Stimulated activated CD8-positive, alpha-beta memory T cell treated with anti-CD3 and anti-CD28 coated beads, Interleukin-12 subunit alpha, Interleukin-12 subunit beta, amount 100 ng/mL, for 4 hours (primary cell): Measurements from ENCODE around the gene OSBPL6.

ENCODE experiments used
- DNase-seq: peaks from one replicate; pipeline ENCODE4 v3.0.0-alpha.2; 2020; ENCODE audit warnings: low read depth

The OSBPL6 gene

GRCh38 chr2:178238750-178239149 lies 44.4 kb downstream of the OSBPL6 start:
- no peak for DNase-seq

GRCh38 chr2:178241844-178242551 lies 47.7 kb downstream of the OSBPL6 start:
- DNase-seq: no peak

GRCh38 chr2:178242552-178242883 lies 48.2 kb downstream of the OSBPL6 start:
- DNase-seq: no peak

- DNase-seq: no peak
Measured at GRCh38 chr2:178243961-178244360, 49.6 kb downstream of the OSBPL6 start.

GRCh38 chr2:178244777-178245176 lies 50.5 kb downstream of the OSBPL6 start:
- DNase-seq: no peak

- no peak for DNase-seq
Measured at GRCh38 chr2:178246696-178247095, 52.4 kb downstream of the OSBPL6 start.

DNA sequence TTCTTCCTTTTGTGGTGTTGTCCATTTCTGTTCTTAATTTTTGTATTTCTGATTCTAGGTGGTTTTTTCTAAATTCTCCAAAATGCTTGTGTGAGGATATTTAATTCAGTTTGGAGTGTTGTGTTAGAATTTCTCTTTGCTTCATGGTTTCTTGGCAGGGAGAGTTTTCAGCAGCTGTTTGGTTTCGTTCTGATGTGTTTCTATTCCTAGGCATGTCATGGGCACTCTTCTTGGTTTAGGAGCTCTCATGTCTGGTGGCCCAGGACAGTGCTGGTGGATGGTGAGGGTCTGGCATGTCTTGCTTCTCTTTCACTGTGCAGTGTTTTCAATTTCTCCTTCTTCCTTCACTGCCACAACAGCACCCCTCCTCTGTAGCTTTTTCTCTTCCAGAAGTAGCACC lies 52.9 kb downstream of the OSBPL6 start:
- no peak for DNase-seq

DNA sequence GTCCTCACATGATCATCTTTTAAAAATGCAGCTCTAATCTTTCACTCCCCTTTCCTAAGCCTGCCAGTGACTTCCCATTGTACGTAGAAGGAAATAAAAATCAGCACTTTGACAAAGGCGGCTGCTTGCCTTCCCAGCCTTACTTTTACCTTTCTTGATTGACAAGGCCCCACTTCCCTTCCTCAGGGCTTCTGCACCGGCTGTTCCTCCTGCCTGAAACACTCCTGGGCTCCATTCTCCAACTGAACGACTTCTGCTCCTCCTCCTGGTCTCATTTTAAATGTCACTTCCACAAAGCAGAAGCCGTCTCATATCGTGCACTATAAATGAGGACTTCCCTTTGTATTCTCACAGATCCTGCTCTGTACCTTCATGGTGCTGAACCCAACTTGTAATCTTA lies 56.1 kb downstream of the OSBPL6 start:
- DNase-seq: no peak

- DNase-seq: no peak
Measured at GRCh38 chr2:178251151-178251955, 57.0 kb downstream of the OSBPL6 start.

DNA sequence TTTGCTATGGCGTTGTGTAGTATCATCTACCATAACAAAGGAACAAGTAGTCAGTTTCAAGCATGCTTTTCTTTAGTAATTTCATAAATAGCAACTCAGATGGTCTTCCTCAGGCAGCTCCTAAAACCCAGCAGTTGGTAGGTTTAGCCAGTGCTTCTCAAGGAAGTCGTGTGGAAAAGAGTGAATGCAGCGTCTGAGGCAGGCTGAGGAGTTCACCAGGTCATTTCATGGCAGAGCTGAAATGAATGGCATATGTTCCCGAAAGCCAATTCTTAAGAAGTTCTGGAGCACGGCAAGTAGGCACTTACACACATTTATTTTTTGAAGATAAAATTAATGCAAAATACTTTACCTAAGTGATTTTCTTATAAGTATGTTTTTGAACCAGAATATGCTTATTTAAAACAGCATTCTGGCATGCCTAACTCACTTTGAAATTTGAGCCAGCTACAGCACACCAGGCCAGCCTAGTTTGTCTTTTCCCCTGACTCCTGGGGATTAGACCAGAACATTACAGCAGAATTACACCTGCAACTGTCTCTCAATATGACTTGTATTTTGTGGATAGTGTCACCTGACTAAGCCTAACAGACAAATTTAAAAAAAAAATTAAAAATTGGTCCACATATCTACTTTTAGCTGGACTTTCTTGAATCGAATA lies 62.2 kb downstream of the OSBPL6 start:
- DNase-seq: no peak

GRCh38 chr2:178257127-178257526 lies 62.8 kb downstream of the OSBPL6 start:
- no peak for DNase-seq

DNA sequence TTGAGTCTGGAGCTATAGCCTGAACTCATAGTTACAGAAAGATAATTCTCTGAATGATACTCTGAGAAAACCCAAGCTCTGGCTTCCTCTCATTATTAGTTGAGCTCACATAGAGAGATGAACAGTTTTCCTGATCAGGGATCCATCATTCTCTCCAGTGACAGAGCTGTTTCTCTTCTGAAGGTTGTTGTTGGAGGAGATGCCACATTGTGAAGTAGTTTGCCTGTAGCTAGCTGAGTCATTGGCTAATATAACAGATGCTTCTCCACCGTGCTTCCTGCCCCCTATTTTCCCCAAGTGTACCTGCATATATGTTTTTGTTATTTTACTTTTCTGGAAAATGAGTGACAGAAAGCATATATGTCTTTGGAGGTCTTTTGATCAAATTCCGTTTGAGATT lies 64.6 kb downstream of the OSBPL6 start:
- DNase-seq: no peak

GRCh38 chr2:178263159-178263860 lies 69.0 kb downstream of the OSBPL6 start:
- DNase-seq: no peak

DNA sequence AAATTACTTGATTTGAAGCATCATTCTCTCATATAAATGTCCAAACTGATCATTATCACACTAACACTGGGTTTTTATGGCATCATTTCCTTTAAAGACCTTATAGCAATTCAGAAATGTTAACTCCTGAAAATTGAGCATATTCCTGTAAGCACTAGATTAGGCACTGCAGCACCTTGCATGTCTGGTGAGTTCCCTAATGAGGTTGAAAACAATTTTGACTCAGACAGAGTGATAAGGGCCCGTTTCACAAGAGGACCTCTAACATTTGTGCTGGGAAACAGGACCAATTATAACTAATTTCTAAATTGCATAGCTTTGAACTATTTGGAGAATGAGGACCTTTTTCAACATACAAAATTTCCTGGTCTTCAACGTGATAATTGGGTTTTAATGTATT lies 69.9 kb downstream of the OSBPL6 start:
- DNase-seq: no peak

GRCh38 chr2:178265851-178266250 lies 71.5 kb downstream of the OSBPL6 start:
- DNase-seq: no peak

DNA sequence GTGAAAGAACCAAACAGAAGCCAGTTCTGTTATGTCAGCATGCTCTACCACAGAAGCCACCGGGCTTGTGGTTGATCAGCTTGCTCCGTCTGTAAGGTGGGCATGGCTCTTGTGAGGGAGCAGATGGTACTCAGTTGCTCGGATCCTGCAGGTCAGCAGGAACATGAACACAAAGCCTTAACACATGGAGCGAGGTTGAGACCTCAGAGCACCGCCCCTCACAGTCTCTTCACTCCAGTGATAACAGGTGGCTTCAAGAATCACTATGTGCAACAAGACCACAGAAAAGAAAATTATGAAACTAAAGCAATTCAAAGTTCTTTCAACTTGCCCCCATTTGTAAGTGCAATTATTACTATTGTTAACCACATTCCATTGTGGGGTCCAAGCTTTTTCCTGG lies 72.1 kb downstream of the OSBPL6 start:
- no peak for DNase-seq

DNA sequence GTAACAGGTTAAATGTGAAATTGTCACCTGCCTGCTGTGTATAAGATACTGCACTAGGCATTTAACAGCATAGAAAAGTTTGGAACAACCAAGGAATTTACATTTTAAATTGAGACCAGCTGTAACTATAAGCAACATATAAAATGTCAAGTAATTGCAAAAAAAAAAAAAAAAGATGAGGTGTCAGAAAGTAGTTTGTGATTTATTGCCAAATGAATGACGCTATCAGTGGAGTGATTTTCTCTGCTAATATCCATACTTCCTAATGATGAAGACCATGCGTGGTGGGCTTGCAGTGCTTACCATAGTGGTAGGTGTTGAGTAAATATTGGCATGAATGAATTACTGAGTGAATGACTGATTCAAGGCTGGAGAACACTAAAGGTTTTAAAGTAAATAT lies 73.3 kb downstream of the OSBPL6 start:
- no peak for DNase-seq

DNA sequence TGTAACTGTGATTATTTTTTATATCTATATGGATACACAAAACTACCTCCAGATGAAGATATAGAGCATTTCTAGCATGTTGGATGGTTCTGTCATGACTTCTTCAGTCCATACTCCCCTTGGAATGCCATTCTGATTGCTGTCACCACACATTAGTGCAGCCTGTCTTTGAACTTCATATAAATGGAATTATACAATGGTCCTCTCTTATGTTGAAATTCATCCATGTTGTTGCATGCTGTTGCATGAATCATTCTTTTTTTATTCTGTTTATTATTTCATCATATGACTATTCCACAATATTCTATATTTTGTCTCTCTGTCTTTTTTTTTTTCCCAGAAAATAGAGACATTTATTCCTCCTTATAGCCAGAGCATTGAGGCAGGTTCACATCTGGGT lies 74.1 kb downstream of the OSBPL6 start:
- no peak for DNase-seq

GRCh38 chr2:178269438-178270224 lies 75.3 kb downstream of the OSBPL6 start:
- no peak for DNase-seq

- DNase-seq: no peak
Measured at GRCh38 chr2:178270338-178270737, 76.0 kb downstream of the OSBPL6 start.

DNA sequence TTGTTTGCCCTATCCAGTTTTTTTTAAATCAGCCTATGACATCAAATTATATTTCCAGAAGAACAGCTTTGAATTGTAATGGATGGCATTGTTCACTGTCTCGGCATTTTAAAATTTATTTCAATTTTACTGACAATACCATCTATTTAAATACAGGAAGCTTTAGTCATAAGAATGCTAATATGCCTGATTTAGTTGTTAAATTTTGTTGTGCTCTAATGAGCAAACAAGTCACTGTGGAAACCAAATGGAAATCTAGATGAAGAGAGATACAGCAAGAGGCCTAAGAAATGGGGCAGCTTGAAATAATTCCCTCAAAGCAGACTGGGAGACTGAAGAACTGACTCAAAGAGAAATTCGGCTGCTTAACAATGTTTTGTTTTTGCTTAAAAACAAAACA lies 76.8 kb downstream of the OSBPL6 start:
- DNase-seq: no peak
